Breast epithelium (tissue), 4 donors: ENCODE results near the gene TRMU. TPM values are rescaled to one million over a fixed set of nuclear protein-coding genes. Genes with fewer than 3 reads are reported as not detected.

Experiments
- DNase-seq, 2 donors: peaks; one replicate each; pipeline ENCODE4 v3.0.0-alpha.2; 2019; ENCODE audit warnings: low spot score in 2 of 2
- H3K27ac ChIP-seq, 2 donors: fragments of 200-600 bp; sonication (generic) in 1 of 2; one replicate each; pipeline ENCODE4 v1.5.1; 2016 to 2019; ENCODE audit warnings: mild to moderate bottlenecking in 1 of 2
- H3K27me3 ChIP-seq, 2 donors: fragments of 200-600 bp; sonication (generic) in 1 of 2; one replicate each; pipeline versions ENCODE4 v1.5.1 to v1.6.0; 2017 to 2019; ENCODE audit warnings: control low read depth in 1 of 2, mild to moderate bottlenecking in 1 of 2
- H3K36me3 ChIP-seq: fragments of 200-600 bp; one replicate; pipeline ENCODE4 v1.5.1; 2019
- H3K4me1 ChIP-seq, 2 donors: fragments of 200-600 bp; sonication (generic); one replicate each; pipeline ENCODE4 v1.5.1; 2016 to 2019; ENCODE audit warnings: control low read depth in 1 of 2
- H3K4me3 ChIP-seq, 3 donors: fragments of 200-600 bp; sonication (generic); 1 replicate in 2 of 3; 2 replicates in 1 of 3; pipeline ENCODE4 v1.5.1; 2016 to 2019; ENCODE audit warnings: mild to moderate bottlenecking in 3 of 3, moderate library complexity in 2 of 3
- H3K9me3 ChIP-seq, 2 donors: fragments of 200-600 bp; sonication (generic) in 1 of 2; one replicate each; pipeline ENCODE4 v1.5.1; 2016 to 2019; ENCODE audit warnings: control low read depth in 1 of 2
- POLR2A ChIP-seq: fragments of 450-650 bp; IDR thresholded peaks from one replicate; pipeline ENCODE4 v1.6.1; 2016; ENCODE audit warnings: antibody characterized with exemption, mild to moderate bottlenecking, moderate library complexity
- POLR2AphosphoS5 ChIP-seq, 3 donors: sonication (generic); formaldehyde crosslinking; IDR thresholded peaks; one replicate each; pipeline ENCODE4 v1.6.1; 2017; ENCODE audit warnings: antibody characterized with exemption in 3 of 3
- intact Hi-C: fragments of 100-400 bp; cut with DNase I; formaldehyde crosslinking; loops from one replicate; pipeline ENCODE4 v1.15.1; 2023; ENCODE audit warnings: low total_unique reads
- total RNA-seq, 3 donors: library from RNA; depleted of rRNA; stranded (reverse); fragments of >200 nt; gene quantifications; one replicate each; pipeline ENCODE4 v1.1.0, GENCODE V29; 2016
- TF ChIP-seq, protein P1 (sequence below), 3 donors: fragments of 450-650 bp; IDR thresholded peaks; one replicate each; pipeline ENCODE4 v1.5.1; 2016 to 2017; ENCODE audit warnings: antibody characterized with exemption in 3 of 3, mild to moderate bottlenecking in 3 of 3, moderate library complexity in 3 of 3

TRMU gene
- total RNA-seq, 3 donors from 2014 or later = 25.4 to 40.6 (median 37.6) TPM

DNA sequence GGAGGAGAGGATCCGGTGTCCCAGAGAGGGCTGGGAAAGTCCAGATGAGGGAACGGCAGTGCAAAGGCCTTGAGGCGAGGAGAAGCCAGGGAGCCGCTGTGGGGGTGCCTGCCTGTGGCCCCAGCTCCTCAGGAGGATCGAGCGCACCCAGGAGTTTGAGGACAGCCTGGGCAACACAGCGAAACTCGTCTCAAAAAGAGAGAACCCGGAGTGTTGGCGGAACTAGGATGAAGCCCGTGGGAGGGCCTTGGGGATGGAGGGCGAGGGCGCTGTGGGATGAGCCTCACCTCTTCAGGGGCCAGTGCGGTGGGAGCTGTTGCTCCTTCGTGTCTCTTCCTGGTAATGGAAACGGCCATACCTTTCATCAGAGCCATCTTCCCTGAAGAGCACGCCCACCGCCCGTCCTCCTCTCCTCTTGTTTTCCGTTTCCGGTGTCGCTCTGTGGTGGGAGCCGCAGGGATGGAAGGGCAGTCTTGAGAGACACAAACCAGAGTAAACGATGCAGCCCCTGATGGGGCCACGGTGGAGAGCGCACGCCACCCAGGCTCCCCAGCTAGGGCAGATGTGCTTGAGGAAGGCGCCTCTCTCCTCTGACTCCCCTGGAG is 15.7 kb downstream of the TRMU start:
- Histone ChIP-seq H3K4me1 (no peaks in the 10 kb centered on the region), H3K4me3 (no peak overlapping the region), H3K27ac (no peak overlapping the region), H3K27me3 (no peaks in the 10 kb centered on the region), H3K9me3 (no peaks in the 10 kb centered on the region), H3K36me3 (peaks cover 26% of the 10 kb centered on the region)
- intact Hi-C loops = loop anchor here (10.0 kb wide), 1 partner anchor 184 kb away; the partner anchor contains the start of gene CELSR1
- no peak for TF ChIP-seq POLR2AphosphoS5 (IDR thresholded peaks at IDR 0.05)
- no peak for TF ChIP-seq POLR2A
- TF ChIP-seq, protein P1, sequence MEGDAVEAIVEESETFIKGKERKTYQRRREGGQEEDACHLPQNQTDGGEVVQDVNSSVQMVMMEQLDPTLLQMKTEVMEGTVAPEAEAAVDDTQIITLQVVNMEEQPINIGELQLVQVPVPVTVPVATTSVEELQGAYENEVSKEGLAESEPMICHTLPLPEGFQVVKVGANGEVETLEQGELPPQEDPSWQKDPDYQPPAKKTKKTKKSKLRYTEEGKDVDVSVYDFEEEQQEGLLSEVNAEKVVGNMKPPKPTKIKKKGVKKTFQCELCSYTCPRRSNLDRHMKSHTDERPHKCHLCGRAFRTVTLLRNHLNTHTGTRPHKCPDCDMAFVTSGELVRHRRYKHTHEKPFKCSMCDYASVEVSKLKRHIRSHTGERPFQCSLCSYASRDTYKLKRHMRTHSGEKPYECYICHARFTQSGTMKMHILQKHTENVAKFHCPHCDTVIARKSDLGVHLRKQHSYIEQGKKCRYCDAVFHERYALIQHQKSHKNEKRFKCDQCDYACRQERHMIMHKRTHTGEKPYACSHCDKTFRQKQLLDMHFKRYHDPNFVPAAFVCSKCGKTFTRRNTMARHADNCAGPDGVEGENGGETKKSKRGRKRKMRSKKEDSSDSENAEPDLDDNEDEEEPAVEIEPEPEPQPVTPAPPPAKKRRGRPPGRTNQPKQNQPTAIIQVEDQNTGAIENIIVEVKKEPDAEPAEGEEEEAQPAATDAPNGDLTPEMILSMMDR (IDR thresholded peaks at IDR 0.05) = no peak
- DNase-seq = no peak

DNA sequence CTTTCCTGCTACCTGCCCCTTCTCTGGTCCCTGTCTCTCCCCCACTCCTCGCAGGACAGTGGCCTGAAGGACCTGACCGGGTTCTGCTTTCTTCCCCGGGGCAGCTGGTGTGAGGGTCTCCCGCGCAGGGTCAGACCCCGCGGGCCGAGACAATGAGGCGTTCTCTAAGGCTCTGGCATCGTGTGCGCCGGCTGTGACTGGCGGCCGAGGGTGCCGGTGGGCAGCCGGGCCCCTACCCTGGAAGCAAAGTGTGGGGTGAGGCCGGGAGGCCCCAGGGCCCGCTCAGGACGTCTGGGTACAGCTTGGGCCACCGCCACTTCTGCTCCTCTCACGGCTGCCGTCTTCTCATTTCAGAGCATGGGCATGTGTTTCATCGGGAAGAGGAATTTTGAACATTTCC is 16.3 kb downstream of the TRMU start:
- DNase-seq = no peak
- Histone ChIP-seq H3K4me3 (no peak overlapping the region), H3K27ac (no peak overlapping the region), H3K36me3 (peaks cover 26% of the 10 kb centered on the region), H3K9me3 (no peaks in the 10 kb centered on the region), H3K4me1 (no peaks in the 10 kb centered on the region), H3K27me3 (no peaks in the 10 kb centered on the region)
- intact Hi-C loops = loop anchor here (10.0 kb wide), 1 partner anchor 183 kb away; the partner anchor contains the start of gene CELSR1
- TF ChIP-seq, protein P1 (IDR thresholded peaks at IDR 0.05) = no peak
- no peak for TF ChIP-seq POLR2AphosphoS5 (IDR thresholded peaks at IDR 0.05)
- TF ChIP-seq POLR2A = no peak

DNA sequence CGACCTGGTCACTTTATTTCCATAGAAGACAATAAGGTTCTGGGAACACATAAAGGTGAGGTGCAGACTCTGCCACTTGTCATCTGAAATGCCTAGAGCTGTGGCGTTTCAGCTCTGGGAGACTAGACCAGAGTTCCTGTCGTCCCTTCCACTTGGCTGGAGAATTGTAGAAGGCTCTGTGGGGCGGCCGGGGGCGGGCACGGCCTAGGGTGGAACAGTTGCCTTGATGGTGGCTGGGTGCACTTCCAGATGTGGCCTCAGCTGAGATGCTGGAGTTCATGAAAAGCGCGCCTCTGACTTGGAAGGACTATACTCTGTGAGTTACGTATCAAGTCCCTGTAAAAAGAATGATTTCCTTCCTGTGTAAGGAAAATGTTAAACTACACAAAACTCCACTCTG is 16.8 kb downstream of the TRMU start:
- TF ChIP-seq POLR2A = no peak
- TF ChIP-seq POLR2AphosphoS5 (IDR thresholded peaks at IDR 0.05) = no peak
- TF ChIP-seq, protein P1 (IDR thresholded peaks at IDR 0.05) = no peak
- DNase-seq = no peak
- no peaks in the 10 kb centered on the region for H3K9me3 ChIP-seq
- intact Hi-C loops = loop anchor here (10.0 kb wide), 1 partner anchor 183 kb away; the partner anchor contains the start of gene CELSR1
- H3K36me3 ChIP-seq = peaks cover 26% of the 10 kb centered on the region
- H3K4me1 ChIP-seq = no peaks in the 10 kb centered on the region
- no peak overlapping the region for H3K4me3 ChIP-seq
- no peaks in the 10 kb centered on the region for H3K27me3 ChIP-seq
- no peak overlapping the region for H3K27ac ChIP-seq

DNA sequence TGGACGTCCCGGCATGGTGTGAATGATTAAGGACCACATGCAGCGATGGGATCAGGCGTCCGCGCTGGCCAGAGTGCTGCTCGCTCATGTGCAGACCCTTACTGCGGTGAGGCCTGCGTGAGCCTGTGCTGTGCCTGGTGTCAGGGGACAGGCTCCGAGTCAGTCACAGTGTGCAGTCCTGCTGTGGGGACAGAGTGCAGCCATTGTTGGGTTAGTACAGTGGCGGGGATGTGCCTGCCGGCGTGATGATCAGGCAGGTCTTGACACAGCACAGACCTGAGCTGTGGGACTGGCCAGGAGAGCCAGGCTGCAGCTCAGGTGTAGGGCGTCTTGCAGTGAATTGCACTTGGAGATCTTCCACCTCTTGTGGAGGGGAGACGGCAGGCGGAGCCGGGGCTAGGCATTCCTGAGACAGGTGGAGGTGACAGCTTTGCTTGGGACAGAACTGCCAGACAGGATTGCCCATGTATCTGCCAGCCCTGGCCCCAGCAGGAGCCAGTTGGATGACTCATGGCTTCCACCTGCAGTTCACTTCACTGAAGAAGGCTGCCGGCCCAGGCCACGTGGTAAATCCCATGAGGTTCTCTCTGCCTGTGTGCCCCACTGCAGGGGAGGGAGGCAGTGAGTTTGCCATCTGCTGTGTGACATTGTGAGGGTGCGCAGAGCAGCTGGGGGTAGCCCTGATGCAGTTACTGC is 17.3 kb downstream of the TRMU start:
- TF ChIP-seq POLR2AphosphoS5 (IDR thresholded peaks at IDR 0.05) (no peak), POLR2A (no peak)
- TF ChIP-seq, protein P1 (IDR thresholded peaks at IDR 0.05) = no peak
- Histone ChIP-seq H3K27ac (no peak overlapping the region), H3K27me3 (no peaks in the 10 kb centered on the region), H3K4me1 (no peaks in the 10 kb centered on the region), H3K4me3 (no peak overlapping the region), H3K36me3 (peaks cover 22% of the 10 kb centered on the region), H3K9me3 (no peaks in the 10 kb centered on the region)
- intact Hi-C loops = loop anchor here (10.0 kb wide), 1 partner anchor 182 kb away; the partner anchor contains the start of gene CELSR1
- peak in 1 of 2 donors; percentile 70 for DNase-seq
